Muscle layer of colon (tissue), 2 donors: ENCODE results near the gene UBFD1.
A peak's percentile ranks its signal among the peaks of the same experiment; 100 is the strongest.
"Not testable (repeated sequence)": the region's sequence is repeated elsewhere in the genome, so short reads cannot be mapped to it uniquely, and the experiment has no call there.

Experiments used
- H3K27ac ChIP-seq: one replicate; pipeline ENCODE4 v1.7.0; 2013; ENCODE audit warnings: low read depth, mild to moderate bottlenecking, low read length, moderate library complexity
- H3K27me3 ChIP-seq, 2 donors: one replicate each; pipeline ENCODE4 v1.7.0; 2013; ENCODE audit warnings: low read length in 2 of 2, mild to moderate bottlenecking in 2 of 2; ENCODE audit not compliant: insufficient read depth in 2 of 2, control insufficient read depth in 1 of 2
- H3K36me3 ChIP-seq: one replicate; pipeline ENCODE4 v1.7.0; 2013; ENCODE audit warnings: mild to moderate bottlenecking, low read length; ENCODE audit not compliant: insufficient read depth
- H3K4me1 ChIP-seq: one replicate; pipeline ENCODE4 v1.7.0; 2013; ENCODE audit warnings: mild to moderate bottlenecking, low read length; ENCODE audit not compliant: insufficient read depth
- H3K4me3 ChIP-seq, 2 donors: one replicate each; pipeline ENCODE4 v1.7.0; 2013; ENCODE audit warnings: low read length in 2 of 2, low read depth in 1 of 2, mild to moderate bottlenecking in 1 of 2, moderate library complexity in 1 of 2
- H3K9ac ChIP-seq: one replicate; pipeline ENCODE4 v1.7.0; 2013; ENCODE audit warnings: low read length
- H3K9me3 ChIP-seq: one replicate; pipeline ENCODE4 v1.7.0; 2013; ENCODE audit warnings: mild to moderate bottlenecking, low read length
- donor health status: abdominal sarcoma.
- donor health status: Adenocarcinoma of cecum.

The UBFD1 gene

GRCh38 chr16:23594186-23594585 lies 36.7 kb downstream of the UBFD1 start:
- Histone ChIP-seq H3K4me1 (peaks cover 14% of the 10 kb centered on the region), H3K27me3 (no peaks in the 10 kb centered on the region), H3K9ac (no peak overlapping the region), H3K4me3 (no peak overlapping the region), H3K27ac (no peak overlapping the region), H3K36me3 (peaks cover 27% of the 10 kb centered on the region), H3K9me3 (no peaks in the 10 kb centered on the region)

- H3K9ac ChIP-seq: peak overlapping the region; percentile 92
- no peaks in the 10 kb centered on the region for H3K9me3 ChIP-seq
- H3K4me3 ChIP-seq: peak overlapping the region; percentile 90 to 100
- H3K36me3 ChIP-seq: peaks cover 21% of the 10 kb centered on the region
- H3K27me3 ChIP-seq: no peaks in the 10 kb centered on the region
- H3K27ac ChIP-seq: peak overlapping the region; percentile 80
- H3K4me1 ChIP-seq: peaks cover 14% of the 10 kb centered on the region
Observed at GRCh38 chr16:23595246-23595950, 37.9 kb downstream of the UBFD1 start.

DNA sequence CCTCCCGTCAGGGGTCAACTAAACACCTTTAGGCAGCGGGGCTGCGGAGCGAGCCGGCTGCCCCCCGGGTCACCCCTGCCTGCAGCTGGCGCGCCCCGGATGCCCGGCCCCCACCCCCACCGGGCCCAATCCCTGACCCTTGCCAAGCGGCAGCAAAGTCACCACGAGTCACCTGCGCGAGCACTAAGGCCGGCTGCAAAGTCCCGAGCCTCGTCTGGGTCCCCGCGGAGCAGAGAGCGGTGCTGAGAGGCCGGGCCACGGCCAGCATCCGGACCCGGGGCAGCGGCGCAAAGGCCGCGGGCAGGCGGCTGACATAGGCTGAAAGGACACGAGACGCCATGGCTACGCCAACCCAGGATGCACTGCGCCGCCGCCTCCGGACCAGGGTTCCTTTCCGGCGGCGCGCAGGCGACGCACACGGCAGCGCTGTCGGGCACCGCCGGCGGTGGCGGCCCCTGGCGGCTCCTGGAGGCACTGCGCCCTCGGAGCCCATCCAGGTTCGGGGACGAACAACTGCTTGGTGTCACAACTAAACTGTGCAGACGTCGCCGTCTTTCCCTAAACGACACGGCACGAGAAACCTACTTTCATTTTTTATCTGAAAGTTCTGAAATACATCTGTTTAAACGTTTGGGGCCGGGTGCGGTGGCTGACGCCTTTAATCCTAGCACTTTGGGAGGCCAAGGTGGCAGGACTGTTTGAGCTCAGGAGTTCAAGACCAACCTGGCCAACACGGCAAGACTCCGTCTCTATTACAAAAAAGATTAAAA lies 38.6 kb downstream of the UBFD1 start, which contains the start of gene NDUFAB1:
NDUFAB1 (minus strand) TSS at position 366 of the 770 bp plus-strand sequence; CDS start at position 340, 26 bp downstream.
- Histone ChIP-seq H3K36me3 (peaks cover 19% of the 10 kb centered on the region), H3K9ac (peak within 1 kb of the TSS; percentile 92), H3K9me3 (no peaks in the 10 kb centered on the region), H3K4me3 (peak within 1 kb of the TSS; percentile 90 to 100), H3K4me1 (peaks cover 14% of the 10 kb centered on the region), H3K27me3 (no peaks in the 10 kb centered on the region), H3K27ac (peak within 1 kb of the TSS; percentile 80)

DNA sequence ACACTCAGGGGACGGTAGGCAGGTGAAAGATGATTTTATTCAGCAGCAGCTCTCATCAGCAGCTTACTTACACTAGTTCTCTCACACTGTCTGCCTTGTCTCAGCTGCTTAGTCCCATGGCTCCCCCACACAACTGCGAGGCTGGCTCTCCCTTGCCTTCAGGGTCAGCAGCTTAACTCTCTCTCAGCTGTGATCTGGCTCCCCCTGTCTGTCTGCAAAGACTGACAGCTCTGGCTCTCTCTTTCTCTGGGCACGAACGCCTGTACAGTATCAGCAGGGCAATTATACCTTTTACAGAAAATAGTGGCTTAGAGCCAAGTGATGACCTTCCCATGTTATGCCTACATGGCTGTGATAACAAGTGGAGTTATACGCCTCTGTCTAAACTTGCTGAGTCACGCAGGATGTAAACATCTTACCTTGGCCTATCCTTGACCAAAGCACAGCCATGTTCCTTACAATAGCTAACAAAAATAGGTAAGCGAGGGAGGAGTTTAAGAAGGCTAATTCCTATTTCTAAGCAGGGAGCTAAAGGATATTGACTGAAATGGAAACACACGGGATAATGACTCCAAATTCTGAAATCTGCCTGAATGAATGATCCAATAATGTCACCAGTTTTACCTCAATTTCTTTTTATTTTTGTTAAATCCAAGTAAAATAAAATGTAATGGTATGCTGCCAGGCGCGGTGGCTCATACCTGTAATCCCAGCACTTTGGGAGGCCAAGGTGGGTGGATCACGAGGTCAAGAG lies 39.7 kb downstream of the UBFD1 start:
- no peaks in the 10 kb centered on the region for H3K9me3 ChIP-seq
- no peaks in the 10 kb centered on the region for H3K27me3 ChIP-seq
- H3K9ac ChIP-seq: no peak overlapping the region
- peaks cover 17% of the 10 kb centered on the region for H3K36me3 ChIP-seq
- no peak overlapping the region for H3K4me3 ChIP-seq
- peaks cover 14% of the 10 kb centered on the region for H3K4me1 ChIP-seq
- H3K27ac ChIP-seq: no peak overlapping the region

DNA sequence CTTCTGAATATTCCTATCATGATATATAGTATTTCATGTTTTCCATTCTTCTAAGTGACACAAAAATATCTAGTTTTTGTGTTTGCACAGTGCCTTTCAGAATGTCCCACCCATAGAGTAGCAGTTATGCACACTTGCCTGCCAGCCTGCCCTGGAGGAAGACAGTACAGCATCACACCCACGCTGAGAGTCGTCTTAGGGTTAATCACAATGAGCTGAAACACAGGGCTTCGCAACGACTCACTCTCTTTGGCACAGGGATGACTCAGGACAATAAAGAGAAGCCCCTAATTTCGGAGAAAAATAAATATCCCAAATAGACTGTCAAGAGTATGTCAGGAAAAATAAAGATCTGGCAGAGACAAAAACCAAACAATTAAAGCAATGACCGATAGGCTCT lies 50.2 kb downstream of the UBFD1 start:
- peaks cover 21% of the 10 kb centered on the region for H3K36me3 ChIP-seq
- no peaks in the 10 kb centered on the region for H3K27me3 ChIP-seq
- H3K4me1 ChIP-seq: no peaks in the 10 kb centered on the region
- H3K9me3 ChIP-seq: no peaks in the 10 kb centered on the region
- H3K27ac ChIP-seq: no peak overlapping the region
- H3K9ac ChIP-seq: no peak overlapping the region
- no peak overlapping the region for H3K4me3 ChIP-seq

DNA sequence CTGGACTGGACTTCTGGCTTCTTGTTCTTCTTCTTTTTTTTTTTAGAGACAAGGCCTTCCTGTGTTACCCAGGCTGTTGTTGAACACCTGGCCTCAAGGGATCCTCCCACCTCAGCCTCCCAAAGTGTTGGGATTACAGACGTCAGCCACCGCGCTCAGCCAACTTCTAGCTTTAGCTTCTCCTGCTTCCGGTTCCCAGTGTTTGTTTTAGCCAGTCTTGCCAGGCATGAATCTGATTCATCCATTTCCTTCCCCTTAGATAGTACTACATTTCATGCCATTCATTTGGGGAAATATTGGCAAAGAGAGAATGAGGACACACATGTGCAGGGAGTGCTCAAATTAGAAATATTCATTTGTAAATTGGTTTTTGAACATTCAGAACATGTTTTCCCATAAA lies 50.7 kb downstream of the UBFD1 start:
- no peaks in the 10 kb centered on the region for H3K27me3 ChIP-seq
- no peaks in the 10 kb centered on the region for H3K4me1 ChIP-seq
- H3K36me3 ChIP-seq: peaks cover 19% of the 10 kb centered on the region
- H3K9ac ChIP-seq: no peak overlapping the region
- no peak overlapping the region for H3K4me3 ChIP-seq
- no peaks in the 10 kb centered on the region for H3K9me3 ChIP-seq
- no peak overlapping the region for H3K27ac ChIP-seq

DNA sequence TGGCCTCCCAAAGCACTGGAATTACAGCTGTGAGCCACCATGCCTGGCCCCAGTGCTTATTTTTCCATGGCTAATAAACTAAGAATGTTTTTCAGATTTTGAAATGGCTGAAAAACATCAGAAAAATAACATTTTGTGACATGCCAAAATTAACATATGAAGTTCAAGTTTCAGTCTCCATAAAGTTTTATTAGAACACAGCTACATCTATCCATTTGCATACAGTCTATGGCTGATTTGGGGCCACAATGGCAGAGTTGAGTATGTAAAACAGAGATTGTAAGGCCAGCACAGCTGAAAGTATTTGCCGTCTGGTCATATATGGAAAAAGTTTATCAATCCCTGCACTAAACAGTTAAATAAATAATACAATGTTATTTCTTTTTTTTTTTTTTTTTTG lies 52.4 kb downstream of the UBFD1 start:
- H3K4me3 ChIP-seq: no peak overlapping the region
- H3K9ac ChIP-seq: no peak overlapping the region
- H3K9me3 ChIP-seq: no peaks in the 10 kb centered on the region
- peaks cover 12% of the 10 kb centered on the region for H3K36me3 ChIP-seq
- H3K4me1 ChIP-seq: no peaks in the 10 kb centered on the region
- no peak overlapping the region for H3K27ac ChIP-seq
- H3K27me3 ChIP-seq: no peaks in the 10 kb centered on the region

DNA sequence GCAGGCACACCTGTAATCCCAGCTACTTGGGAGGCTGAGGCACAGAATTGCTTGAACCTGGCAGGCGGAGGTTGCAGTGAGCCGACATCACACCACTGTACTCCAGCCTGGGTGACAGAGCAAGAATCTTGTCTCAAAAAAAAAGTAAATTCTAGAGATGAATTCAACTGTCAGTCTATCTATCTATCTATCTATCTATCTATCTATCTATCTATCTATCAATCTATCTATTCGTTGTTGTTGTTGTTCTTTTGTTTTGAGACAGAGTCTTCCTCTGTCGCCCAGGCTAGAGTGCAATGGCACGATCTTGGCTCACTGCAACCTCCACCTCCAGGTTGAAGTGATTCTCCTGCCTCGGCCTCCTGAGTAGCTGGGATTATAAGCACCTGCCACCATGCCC lies 53.4 kb downstream of the UBFD1 start:
- H3K9ac ChIP-seq, H3K27ac ChIP-seq, H3K27me3 ChIP-seq, H3K9me3 ChIP-seq, H3K36me3 ChIP-seq, H3K4me1 ChIP-seq, H3K4me3 ChIP-seq: not testable (repeated sequence)

- H3K4me1 ChIP-seq: no peaks in the 10 kb centered on the region
- no peak overlapping the region for H3K4me3 ChIP-seq
- H3K36me3 ChIP-seq: peaks cover 4% of the 10 kb centered on the region
- H3K9ac ChIP-seq: no peak overlapping the region
- no peaks in the 10 kb centered on the region for H3K9me3 ChIP-seq
- H3K27me3 ChIP-seq: no peaks in the 10 kb centered on the region
- no peak overlapping the region for H3K27ac ChIP-seq
Observed at GRCh38 chr16:23611936-23612335, 54.4 kb downstream of the UBFD1 start.

GRCh38 chr16:23615805-23616204 lies 58.3 kb downstream of the UBFD1 start:
- Histone ChIP-seq H3K9ac (no peak overlapping the region), H3K27me3 (no peaks in the 10 kb centered on the region), H3K4me3 (no peak overlapping the region), H3K36me3 (peaks cover 19% of the 10 kb centered on the region), H3K9me3 (no peaks in the 10 kb centered on the region), H3K4me1 (no peaks in the 10 kb centered on the region), H3K27ac (no peak overlapping the region)
